ENCODE data around the gene TEDC1.

DNA sequence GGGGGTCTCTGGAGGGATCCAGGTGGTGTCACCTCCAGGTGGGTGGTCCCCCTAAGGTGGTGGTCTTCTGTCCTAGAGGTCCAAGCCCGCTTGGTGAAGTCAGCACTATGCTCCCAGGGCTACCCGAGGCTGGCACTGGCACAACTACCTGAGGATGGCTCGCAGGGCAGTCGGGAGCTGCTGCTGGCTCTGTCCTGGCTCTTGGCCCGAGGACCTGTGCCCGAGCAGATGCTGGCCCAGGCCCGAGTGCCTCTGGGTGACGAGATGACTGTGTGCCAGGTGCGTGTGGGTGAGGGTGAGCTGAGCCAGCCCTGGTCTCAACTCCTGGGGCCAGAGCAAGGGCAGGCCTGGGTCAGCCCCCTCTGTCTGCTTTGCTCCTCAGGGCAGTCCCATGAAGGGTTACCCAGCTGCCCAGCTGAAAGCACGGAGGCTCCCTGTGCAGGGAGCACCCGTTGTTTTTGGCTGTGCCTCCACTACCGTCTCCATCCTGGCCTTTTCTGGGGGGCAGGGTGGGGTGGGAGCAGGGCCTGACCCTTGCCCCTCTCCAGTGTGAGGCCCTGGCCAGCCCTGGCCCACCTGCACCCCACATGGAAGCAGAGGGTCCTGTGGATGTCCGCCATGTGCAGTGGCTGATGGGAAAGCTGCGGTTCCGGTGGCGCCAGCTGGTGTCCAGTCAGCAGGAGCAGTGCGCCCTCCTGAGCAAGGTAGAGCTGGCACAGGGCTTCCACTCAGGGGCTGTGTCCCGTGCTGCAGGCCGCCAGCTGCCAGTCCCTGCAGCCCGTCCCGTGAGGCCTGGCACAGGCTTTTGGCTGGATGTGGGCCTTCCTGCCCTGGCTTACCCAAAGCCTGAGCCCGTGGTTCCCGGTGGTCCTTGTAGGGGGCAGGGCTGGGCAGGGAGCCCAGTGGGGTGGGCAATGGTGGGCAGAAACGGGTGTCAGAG is 1.3 kb downstream of the TEDC1 start:
- TF ChIP-seq, protein P1, sequence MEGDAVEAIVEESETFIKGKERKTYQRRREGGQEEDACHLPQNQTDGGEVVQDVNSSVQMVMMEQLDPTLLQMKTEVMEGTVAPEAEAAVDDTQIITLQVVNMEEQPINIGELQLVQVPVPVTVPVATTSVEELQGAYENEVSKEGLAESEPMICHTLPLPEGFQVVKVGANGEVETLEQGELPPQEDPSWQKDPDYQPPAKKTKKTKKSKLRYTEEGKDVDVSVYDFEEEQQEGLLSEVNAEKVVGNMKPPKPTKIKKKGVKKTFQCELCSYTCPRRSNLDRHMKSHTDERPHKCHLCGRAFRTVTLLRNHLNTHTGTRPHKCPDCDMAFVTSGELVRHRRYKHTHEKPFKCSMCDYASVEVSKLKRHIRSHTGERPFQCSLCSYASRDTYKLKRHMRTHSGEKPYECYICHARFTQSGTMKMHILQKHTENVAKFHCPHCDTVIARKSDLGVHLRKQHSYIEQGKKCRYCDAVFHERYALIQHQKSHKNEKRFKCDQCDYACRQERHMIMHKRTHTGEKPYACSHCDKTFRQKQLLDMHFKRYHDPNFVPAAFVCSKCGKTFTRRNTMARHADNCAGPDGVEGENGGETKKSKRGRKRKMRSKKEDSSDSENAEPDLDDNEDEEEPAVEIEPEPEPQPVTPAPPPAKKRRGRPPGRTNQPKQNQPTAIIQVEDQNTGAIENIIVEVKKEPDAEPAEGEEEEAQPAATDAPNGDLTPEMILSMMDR (IDR thresholded peaks at IDR 0.05; ENCODE audit: low read length): no peak
- no peak for TF ChIP-seq EZH2phosphoT487 (IDR thresholded peaks at IDR 0.05; ENCODE audit: low read length)
